Right lobe of liver (tissue), 4 donors: ENCODE results near the gene CACNA2D1.

Source experiments
- POLR2A ChIP-seq: fragments of 450-650 bp; IDR thresholded peaks from one replicate; pipeline ENCODE4 v1.6.1; 2017; ENCODE audit warnings: antibody characterized with exemption, mild to moderate bottlenecking
- TF ChIP-seq, protein P1 (sequence below), 4 donors: fragments of 200-600 bp in 3 of 4; fragments of 450-650 bp in 1 of 4; IDR thresholded peaks; one replicate each; pipeline versions ENCODE4 v1.5.1 to v1.8.0; 2016 to 2022; ENCODE audit warnings: antibody characterized with exemption in 4 of 4, mild to moderate bottlenecking in 2 of 4
- donor health status: DM: no; HTN: no; CAD: no.
- donor health status: DM: no; HTN: no; CAD: no.
- donor health status: DM: no; HTN: yes; CAD: no.

DNA sequence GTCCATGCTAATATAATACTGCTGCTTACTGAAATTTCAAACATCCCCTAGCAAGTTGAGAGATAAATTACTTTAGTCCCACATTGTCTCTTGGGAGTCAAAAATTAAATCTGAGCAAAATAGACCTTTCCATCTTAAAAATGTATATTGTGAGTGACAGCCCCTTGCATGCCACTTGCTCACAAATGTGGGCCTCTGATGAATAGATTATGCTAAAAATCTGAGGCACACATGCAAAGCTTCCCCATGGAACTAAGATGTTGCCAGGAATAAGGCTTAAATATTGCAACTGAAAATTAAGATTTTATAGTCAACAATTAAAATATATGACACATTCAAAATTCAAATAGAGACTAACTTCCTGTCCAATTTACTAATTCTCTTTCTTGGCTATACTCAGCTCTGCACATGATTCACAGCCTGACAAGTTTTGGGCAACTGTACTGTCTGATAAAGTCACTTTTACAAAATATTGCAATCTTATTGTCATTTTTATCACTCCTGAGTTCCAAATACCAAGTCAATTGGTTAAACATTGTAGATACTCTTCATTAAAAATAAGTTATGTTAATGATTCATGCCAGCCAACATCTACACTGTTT is 301.2 kb downstream of the CACNA2D1 start:
- no peak for TF ChIP-seq POLR2A
- TF ChIP-seq, protein P1, sequence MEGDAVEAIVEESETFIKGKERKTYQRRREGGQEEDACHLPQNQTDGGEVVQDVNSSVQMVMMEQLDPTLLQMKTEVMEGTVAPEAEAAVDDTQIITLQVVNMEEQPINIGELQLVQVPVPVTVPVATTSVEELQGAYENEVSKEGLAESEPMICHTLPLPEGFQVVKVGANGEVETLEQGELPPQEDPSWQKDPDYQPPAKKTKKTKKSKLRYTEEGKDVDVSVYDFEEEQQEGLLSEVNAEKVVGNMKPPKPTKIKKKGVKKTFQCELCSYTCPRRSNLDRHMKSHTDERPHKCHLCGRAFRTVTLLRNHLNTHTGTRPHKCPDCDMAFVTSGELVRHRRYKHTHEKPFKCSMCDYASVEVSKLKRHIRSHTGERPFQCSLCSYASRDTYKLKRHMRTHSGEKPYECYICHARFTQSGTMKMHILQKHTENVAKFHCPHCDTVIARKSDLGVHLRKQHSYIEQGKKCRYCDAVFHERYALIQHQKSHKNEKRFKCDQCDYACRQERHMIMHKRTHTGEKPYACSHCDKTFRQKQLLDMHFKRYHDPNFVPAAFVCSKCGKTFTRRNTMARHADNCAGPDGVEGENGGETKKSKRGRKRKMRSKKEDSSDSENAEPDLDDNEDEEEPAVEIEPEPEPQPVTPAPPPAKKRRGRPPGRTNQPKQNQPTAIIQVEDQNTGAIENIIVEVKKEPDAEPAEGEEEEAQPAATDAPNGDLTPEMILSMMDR (IDR thresholded peaks at IDR 0.05): no peak
